ENCODE data around the gene FAP. TPM values are rescaled to one million over a fixed set of nuclear protein-coding genes. Genes with fewer than 3 reads are reported as not detected.

The FAP gene
- polyA plus RNA-seq, 1 experiment: 135 TPM

DNA sequence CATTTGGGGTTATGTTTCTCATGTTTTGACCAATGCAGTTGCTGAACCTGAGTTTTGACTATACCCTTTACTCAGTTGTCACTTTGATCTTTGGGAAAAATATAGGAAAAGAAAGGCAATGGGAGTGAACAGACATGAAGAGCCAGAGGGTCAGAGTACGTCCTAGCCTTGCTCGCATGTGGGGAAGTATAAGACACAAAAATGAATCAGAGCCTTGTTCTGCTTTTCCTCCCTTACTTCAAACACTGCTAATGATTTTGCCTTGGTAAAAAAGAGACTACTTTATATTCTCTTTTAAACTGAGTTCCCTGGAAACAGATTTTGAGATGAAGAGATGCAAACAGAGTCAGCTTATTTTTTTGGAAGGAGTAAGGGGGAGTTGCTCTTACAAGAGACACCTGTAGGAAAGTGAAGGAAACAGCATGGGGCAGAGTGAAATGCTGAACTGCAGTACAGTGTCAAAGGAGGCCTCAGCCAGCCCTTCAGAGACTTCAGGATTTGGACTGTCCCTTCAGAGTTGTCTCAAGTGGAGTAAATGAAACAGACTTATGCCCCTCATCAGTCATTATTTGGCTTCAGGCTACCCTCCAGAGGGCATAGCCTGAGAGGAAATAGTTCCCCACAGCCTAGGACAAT, 11.1 kb upstream of the FAP start:
- ChIA-PET CTCF (no interaction called here), POLR2A (no interaction called here)
- H3K36me3 ChIP-seq (ENCODE audit: control insufficient read depth, insufficient read depth, low read length): no peaks in the 10 kb centered on the region
- DNase-seq (ENCODE audit: low read depth): no peak
- H3K4me3 ChIP-seq (ENCODE audit: low read depth, low read length): no peak overlapping the region
- H3K27me3 ChIP-seq (ENCODE audit: control insufficient read depth, insufficient read depth, low read length): no peaks in the 10 kb centered on the region
- TF ChIP-seq, protein P1, sequence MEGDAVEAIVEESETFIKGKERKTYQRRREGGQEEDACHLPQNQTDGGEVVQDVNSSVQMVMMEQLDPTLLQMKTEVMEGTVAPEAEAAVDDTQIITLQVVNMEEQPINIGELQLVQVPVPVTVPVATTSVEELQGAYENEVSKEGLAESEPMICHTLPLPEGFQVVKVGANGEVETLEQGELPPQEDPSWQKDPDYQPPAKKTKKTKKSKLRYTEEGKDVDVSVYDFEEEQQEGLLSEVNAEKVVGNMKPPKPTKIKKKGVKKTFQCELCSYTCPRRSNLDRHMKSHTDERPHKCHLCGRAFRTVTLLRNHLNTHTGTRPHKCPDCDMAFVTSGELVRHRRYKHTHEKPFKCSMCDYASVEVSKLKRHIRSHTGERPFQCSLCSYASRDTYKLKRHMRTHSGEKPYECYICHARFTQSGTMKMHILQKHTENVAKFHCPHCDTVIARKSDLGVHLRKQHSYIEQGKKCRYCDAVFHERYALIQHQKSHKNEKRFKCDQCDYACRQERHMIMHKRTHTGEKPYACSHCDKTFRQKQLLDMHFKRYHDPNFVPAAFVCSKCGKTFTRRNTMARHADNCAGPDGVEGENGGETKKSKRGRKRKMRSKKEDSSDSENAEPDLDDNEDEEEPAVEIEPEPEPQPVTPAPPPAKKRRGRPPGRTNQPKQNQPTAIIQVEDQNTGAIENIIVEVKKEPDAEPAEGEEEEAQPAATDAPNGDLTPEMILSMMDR (IDR thresholded peaks at IDR 0.05; ENCODE audit: insufficient read depth, low read depth, low read length): no peak

DNA sequence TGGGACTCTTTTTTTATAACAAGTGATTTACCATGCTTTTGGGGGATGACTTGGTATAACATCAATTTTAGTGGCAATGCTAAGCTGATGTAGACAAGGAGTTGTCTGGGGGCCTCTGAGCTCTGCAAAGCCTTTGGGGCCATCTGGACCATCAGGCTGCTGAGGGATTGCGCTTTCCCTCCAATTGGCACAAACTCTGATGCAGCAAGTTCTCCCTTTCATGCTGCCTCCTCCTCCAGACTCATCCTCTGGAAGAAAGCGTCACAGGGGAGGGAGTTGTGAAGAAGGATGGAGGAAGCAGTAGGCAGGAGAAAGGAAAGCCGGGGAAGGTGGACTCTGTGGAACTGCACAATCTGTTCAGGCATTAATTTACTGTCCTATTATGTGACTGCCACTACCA, 10.2 kb upstream of the FAP start:
- Histone ChIP-seq H3K36me3 (ENCODE audit: control insufficient read depth, insufficient read depth, low read length) (no peaks in the 10 kb centered on the region), H3K27me3 (ENCODE audit: control insufficient read depth, insufficient read depth, low read length) (no peaks in the 10 kb centered on the region), H3K4me3 (ENCODE audit: low read depth, low read length) (no peak overlapping the region)
- ChIA-PET POLR2A (no interaction called here), CTCF (interaction anchor here (0.6 to 2.0 kb wide), 3 partner anchors 21 to 48 kb away, joined by 3 to 6 read pairs (median 4); no protein-coding TSS in a partner anchor)
- DNase-seq (ENCODE audit: low read depth): no peak
- TF ChIP-seq, protein P1 (IDR thresholded peaks at IDR 0.05; ENCODE audit: insufficient read depth, low read depth, low read length): no peak

DNA sequence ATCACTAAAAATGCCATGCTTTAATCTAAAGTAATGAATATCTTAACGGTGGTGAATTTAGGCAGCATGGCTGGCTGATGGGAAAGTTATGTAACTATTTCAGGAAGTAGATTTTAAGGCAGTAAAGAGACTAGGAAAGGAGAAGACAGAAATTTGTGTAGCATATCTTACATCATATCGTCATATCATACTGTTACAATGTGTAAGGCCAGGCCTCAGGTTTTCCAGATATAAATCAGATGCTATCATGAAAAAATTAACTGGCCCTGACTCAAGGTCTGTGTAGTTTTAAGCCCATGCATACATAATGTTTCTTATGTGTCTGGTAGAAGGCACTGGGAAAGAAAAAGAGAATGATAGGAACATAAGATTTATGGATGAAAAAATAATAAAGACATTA, 8.9 kb upstream of the FAP start:
- DNase-seq (ENCODE audit: low read depth): no peak
- H3K4me3 ChIP-seq (ENCODE audit: low read depth, low read length): no peak overlapping the region
- H3K36me3 ChIP-seq (ENCODE audit: control insufficient read depth, insufficient read depth, low read length): no peaks in the 10 kb centered on the region
- no peaks in the 10 kb centered on the region for H3K27me3 ChIP-seq (ENCODE audit: control insufficient read depth, insufficient read depth, low read length)
- ChIA-PET CTCF (interaction anchor here (1.5 to 2.0 kb wide), 2 partner anchors 20 to 31 kb away, joined by 4 to 6 read pairs; no protein-coding TSS in a partner anchor), POLR2A (no interaction called here)
- TF ChIP-seq, protein P1 (IDR thresholded peaks at IDR 0.05; ENCODE audit: insufficient read depth, low read depth, low read length): no peak

DNA sequence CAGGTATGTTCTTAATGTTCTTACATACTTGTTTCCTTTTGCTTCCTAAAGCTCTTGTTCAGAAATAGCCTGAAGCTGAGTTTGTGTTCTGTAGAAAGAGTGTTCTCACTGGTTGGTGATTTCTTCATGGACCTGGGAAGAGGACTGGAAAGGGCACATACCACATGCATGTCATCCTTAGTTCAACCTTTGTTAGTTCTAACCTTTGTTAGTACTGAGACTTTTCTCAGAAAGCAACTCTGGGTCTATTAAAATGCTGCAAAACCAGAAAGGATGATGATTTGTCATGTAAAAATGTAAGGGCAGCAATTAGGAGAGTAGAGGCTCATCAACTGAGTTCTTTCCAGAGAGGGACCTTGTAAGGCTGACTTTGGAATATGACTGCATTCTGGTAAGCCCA, 2.5 kb upstream of the FAP start:
- CTCF ChIA-PET: interaction anchor here (0.8 to 1.6 kb wide), 2 partner anchors 28 to 53 kb away, joined by 3 read pairs; no protein-coding TSS in a partner anchor
- peak; percentile 82 for DNase-seq (ENCODE audit: low read depth)
- TF ChIP-seq, protein P1 (IDR thresholded peaks at IDR 0.05; ENCODE audit: insufficient read depth, low read depth, low read length): no peak

DNA sequence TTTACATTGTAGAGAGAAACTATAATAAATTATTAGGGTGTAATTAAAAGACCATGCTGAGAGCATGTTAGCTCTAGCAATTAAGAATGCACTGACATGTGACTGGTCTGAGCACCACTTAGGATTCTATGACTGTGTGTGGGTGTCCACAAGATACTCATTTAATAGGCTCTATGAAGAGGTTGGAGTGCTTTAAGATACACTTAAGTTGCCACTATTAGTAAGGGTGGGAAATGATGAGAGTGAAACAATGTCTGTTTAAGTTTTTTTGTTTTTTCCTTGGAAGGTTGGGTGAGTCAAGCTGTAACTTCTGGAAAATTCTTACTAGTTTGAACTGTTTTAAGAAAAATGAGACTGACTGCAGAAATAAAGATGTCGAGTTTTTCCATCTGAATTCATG, 1.8 kb upstream of the FAP start:
- Histone ChIP-seq H3K4me3 (ENCODE audit: low read depth, low read length) (no peak overlapping the region), H3K27me3 (ENCODE audit: control insufficient read depth, insufficient read depth, low read length) (no peaks in the 10 kb centered on the region), H3K36me3 (ENCODE audit: control insufficient read depth, insufficient read depth, low read length) (0 out of 2 replicates have a peak, but pooled peaks cover 2% of the 10 kb centered on the region)
- ChIA-PET POLR2A (interaction anchor here (0.6 kb wide), 1 partner anchor 18 kb away, joined by 3 read pairs; no protein-coding TSS in a partner anchor), CTCF (interaction anchor here (0.8 to 1.6 kb wide), 3 partner anchors 27 to 53 kb away, joined by 3 read pairs; no protein-coding TSS in a partner anchor)
- TF ChIP-seq, protein P1 (IDR thresholded peaks at IDR 0.05; ENCODE audit: insufficient read depth, low read depth, low read length): no peak
- no peak for DNase-seq (ENCODE audit: low read depth)

More for the DNA sequence above, 2.5 kb upstream of the FAP start:
- Histone ChIP-seq H3K4me3 (ENCODE audit: low read depth, low read length) (no peak overlapping the region), H3K27me3 (ENCODE audit: control insufficient read depth, insufficient read depth, low read length) (no peaks in the 10 kb centered on the region), H3K36me3 (ENCODE audit: control insufficient read depth, insufficient read depth, low read length) (no peaks in the 10 kb centered on the region)
- POLR2A ChIA-PET: no interaction called here
